Measurements from ENCODE around the gene SPAM1.

GRCh38 chr7:123945938-123946337, 20.9 kb downstream of the SPAM1 start:
- no peak for TF ChIP-seq CTCF (optimal IDR thresholded peaks at IDR 0.05 in 1 of 3, IDR thresholded peaks at IDR 0.05 in 1 of 3, conservative IDR thresholded peaks at IDR 0.05 in 1 of 3; ENCODE audit: extremely low read depth in 1 of 3, insufficient read depth in 2 of 3, low read length in 3 of 3)
- TF ChIP-seq EZH2 (IDR thresholded peaks at IDR 0.05; ENCODE audit: low read length): no peak

All from keratinocyte (primary cell).